Thyroid gland (tissue), 4 donors: ENCODE measurements around the gene HMOX1. TPM values are rescaled to one million over a fixed set of nuclear protein-coding genes. Genes with fewer than 3 reads are reported as not detected.

Source experiments
- DNase-seq, 2 donors: peaks; one replicate each; pipeline ENCODE4 v3.0.0-alpha.2; 2019
- H3K27ac ChIP-seq, 3 donors: fragments of 200-600 bp; sonication (generic); 1 replicate in 2 of 3; 2 replicates in 1 of 3; pipeline ENCODE4 v1.5.1; 2016 to 2019; ENCODE audit warnings: mild to moderate bottlenecking in 1 of 3, moderate library complexity in 1 of 3
- H3K27me3 ChIP-seq: fragments of 200-600 bp; sonication (generic); one replicate; pipeline ENCODE4 v1.5.1; 2019
- H3K36me3 ChIP-seq, 2 donors: fragments of 200-600 bp; sonication (generic); one replicate each; pipeline ENCODE4 v1.5.1; 2016 to 2019
- H3K4me1 ChIP-seq, 2 donors: fragments of 200-600 bp; sonication (generic); one replicate each; pipeline ENCODE4 v1.5.1; 2017 to 2019
- H3K4me3 ChIP-seq, 3 donors: fragments of 200-600 bp; sonication (generic); replicated peaks in 1 of 3; 1 replicate in 2 of 3; 2 replicates in 1 of 3; pipeline ENCODE4 v1.5.1; 2016; ENCODE audit warnings: mild to moderate bottlenecking in 1 of 3
- H3K9me3 ChIP-seq: fragments of 200-600 bp; sonication (generic); one replicate; pipeline ENCODE4 v1.5.1; 2017
- CTCF ChIP-seq, 6 experiments: fragments of 200-600 bp in 3 of 6; fragments of 450-650 bp in 3 of 6; sonication (generic) in 3 of 6; IDR thresholded peaks; one replicate each; pipeline ENCODE4 v1.5.1; 2016 to 2019; ENCODE audit warnings: antibody characterized with exemption in 6 of 6, mild to moderate bottlenecking in 2 of 6, inconsistent platforms in 1 of 6, moderate library complexity in 1 of 6
- POLR2A ChIP-seq, 2 donors: fragments of 450-650 bp; IDR thresholded peaks; one replicate each; pipeline ENCODE4 v1.6.1; 2017; ENCODE audit warnings: antibody characterized with exemption in 2 of 2, mild to moderate bottlenecking in 2 of 2, moderate library complexity in 1 of 2
- WGBS, 2 donors: methylation state at CpG; one replicate each; pipeline ENCODE4 v1.1.5; 2017; 5-methylcytosine and 5-hydroxymethylcytosine counted together
- intact Hi-C: fragments of 100-400 bp; cut with DNase I; formaldehyde crosslinking; loops from one replicate; pipeline ENCODE4 v1.15.1; 2023
- microRNA-seq: library from miRNA; unstranded; fragments of <30 nt; microRNA quantifications from one replicate; pipeline ENCODE4, GENCODE V29; 2016
- small RNA-seq: library from RNA; depleted of rRNA; stranded (forward); fragments of <200 nt; gene quantifications from one replicate; pipeline ENCODE3, GENCODE V24; 2016
- total RNA-seq, 4 donors: library from RNA; depleted of rRNA; stranded (reverse); fragments of >200 nt; gene quantifications; one replicate each; pipeline ENCODE4 v1.2.3, GENCODE V29; 2016

HMOX1 gene
- total RNA-seq, 4 donors from 2014 or later, result 5.2 to 13.0 (median 6.9) TPM

- no peaks in the 10 kb centered on the region for H3K36me3 ChIP-seq
- no peaks in the 10 kb centered on the region for H3K4me1 ChIP-seq
- TF ChIP-seq CTCF (IDR thresholded peaks at IDR 0.05), result no peak
- TF ChIP-seq POLR2A (IDR thresholded peaks at IDR 0.05), result no peak
- H3K9me3 ChIP-seq, result no peaks in the 10 kb centered on the region
- no peak overlapping the region for H3K4me3 ChIP-seq
- H3K27ac ChIP-seq, result no peak overlapping the region
- H3K27me3 ChIP-seq, result no peaks in the 10 kb centered on the region
- intact Hi-C loops, result loop anchor here (5.0 kb wide), 1 partner anchor 52 kb away; no protein-coding TSS in a partner anchor
- no peak for DNase-seq
- WGBS, 2 donors, result 77 to 82% methylated on average over 3 of the region's 3 CpGs
Measured at GRCh38 chr22:35440129-35440528, 59.2 kb downstream of the HMOX1 start.

- Histone ChIP-seq H3K4me3 (no peak overlapping the region), H3K9me3 (no peaks in the 10 kb centered on the region), H3K36me3 (no peaks in the 10 kb centered on the region), H3K27ac (no peak overlapping the region), H3K27me3 (no peaks in the 10 kb centered on the region), H3K4me1 (no peaks in the 10 kb centered on the region)
- no peak for DNase-seq
- WGBS, 2 donors, result 81 to 85% methylated on average over 8 to 9 of the region's 9 CpGs
- TF ChIP-seq POLR2A (IDR thresholded peaks at IDR 0.05), result no peak
- intact Hi-C loops, result loop anchor here (5.0 kb wide), 1 partner anchor 51 kb away; no protein-coding TSS in a partner anchor
Measured at GRCh38 chr22:35441489-35442100, 60.7 kb downstream of the HMOX1 start.

- H3K36me3 ChIP-seq, result no peaks in the 10 kb centered on the region
- intact Hi-C loops, result loop anchor here (5.0 kb wide), 1 partner anchor 50 kb away; no protein-coding TSS in a partner anchor
- TF ChIP-seq CTCF (IDR thresholded peaks at IDR 0.05) (no peak), POLR2A (IDR thresholded peaks at IDR 0.05) (no peak)
- H3K27me3 ChIP-seq, result no peaks in the 10 kb centered on the region
- no peak overlapping the region for H3K27ac ChIP-seq
- WGBS, 2 donors, result 86 to 93% methylated on average over 6 of the region's 6 CpGs
- no peak for DNase-seq
- no peaks in the 10 kb centered on the region for H3K9me3 ChIP-seq
- H3K4me1 ChIP-seq, result no peaks in the 10 kb centered on the region
- no peak overlapping the region for H3K4me3 ChIP-seq
Measured at GRCh38 chr22:35442471-35442870, 61.6 kb downstream of the HMOX1 start.

- 82 to 88% methylated on average over 6 of the region's 6 CpGs for WGBS, 2 donors
- no peak for DNase-seq
- H3K27me3 ChIP-seq, result no peaks in the 10 kb centered on the region
- no peak overlapping the region for H3K27ac ChIP-seq
- TF ChIP-seq CTCF (IDR thresholded peaks at IDR 0.05), result no peak
- TF ChIP-seq POLR2A (IDR thresholded peaks at IDR 0.05), result no peak
- no peak overlapping the region for H3K4me3 ChIP-seq
- no peaks in the 10 kb centered on the region for H3K4me1 ChIP-seq
- H3K36me3 ChIP-seq, result no peaks in the 10 kb centered on the region
- intact Hi-C loops, result loop anchor here (5.0 kb wide), 1 partner anchor 49 kb away; no protein-coding TSS in a partner anchor
- no peaks in the 10 kb centered on the region for H3K9me3 ChIP-seq
Measured at GRCh38 chr22:35443338-35443737, 62.4 kb downstream of the HMOX1 start.

Small RNAs within 50 kb of the gene (microRNA-seq; reads per million reads assigned to microRNA genes)
- 1.1 reads per million for gene MIR3909
- gene MIR6069, result not detected

Small RNAs within 50 kb of the gene (small RNA-seq; reads per million reads assigned to genes)
- gene MIR3909 (not detected), gene MIR6069 (not detected)

Other genes with a start within 250 kb of the HMOX1 start
- 10 to 100 TPM; 13.8 to 24.7 (median 19.9) TPM for gene HMGXB4, start 123.6 kb upstream of the HMOX1 start, total RNA-seq
- 10 to 100 TPM; 60.5 to 87.1 (median 79.9) TPM for gene TOM1, start 81.2 kb upstream of the HMOX1 start, total RNA-seq
- gene MCM5, start 19.0 kb downstream of the HMOX1 start, total RNA-seq, result 10 to 100 TPM; 16.7 to 34.7 (median 25.1) TPM
- 1 to 10 TPM in 2 of 4 donors, under 1 TPM in 2; 0.13 to 1.6 (median 0.97) TPM for gene RASD2, start 159.7 kb downstream of the HMOX1 start, total RNA-seq
- 1 to 10 TPM in 1 of 4 donors, under 1 TPM in 1, not detected in 2; 0.45 to 1.8 TPM for gene MB, start 236.2 kb downstream of the HMOX1 start, total RNA-seq